T-helper 1 cell (primary cell): ENCODE results near the gene GPLD1.

Experiments
- DNase-seq, 5 donors: peaks; one replicate each; pipeline ENCODE4 v3.0.0-alpha.2; 2012 to 2020

Gene GPLD1

GRCh38 chr6:24378473-24379097 is 110.8 kb downstream of the GPLD1 start:
- no peak for DNase-seq
